Panc1 (cell line): ENCODE measurements around the gene MFSD12. TPM values are rescaled to one million over a fixed set of nuclear protein-coding genes. Genes with fewer than 3 reads are reported as not detected.

ENCODE experiments used
- ATAC-seq: fragments of 200-7000 bp; cut with Tn5 transposase; 2 replicates; pipeline ENCODE4 v1.9.1; 2020; ENCODE audit warnings: mild to moderate bottlenecking, moderate library complexity
- BruUV-seq: library from RNA; stranded (reverse); fragments of 400-500 nt; replicated peaks from 2 replicates; lab custom pipeline; 2021; lab: Mats Ljungman, UMichigan
- CTCF ChIA-PET: fragments of 300-600 bp; sonication (Branson Sonifier 250); formaldehyde crosslinking; loops from one replicate; lab custom pipeline; 2022; ENCODE audit warnings: antibody characterized with exemption; lab: Charles Lee
- POLR2A ChIA-PET: fragments of 300-600 bp; sonication (Branson Sonifier 250); formaldehyde crosslinking; loops from one replicate; lab custom pipeline; 2022; ENCODE audit warnings: antibody characterized with exemption; lab: Charles Lee
- DNase-seq: peaks from one replicate; pipeline ENCODE4 v3.0.0-alpha.2; 2010; ENCODE audit warnings: low read depth, low spot score
- H3K27ac ChIP-seq: 2 replicates; pipeline ENCODE4 v1.5.1; 2011; ENCODE audit warnings: mild to moderate bottlenecking, low read length, inconsistent platforms
- H3K27me3 ChIP-seq: fragments of 200-500 bp; sonication (Bioruptor generic); 2 replicates; pipeline ENCODE4 v1.6.0; 2014; ENCODE audit warnings: low read length, inconsistent platforms; ENCODE audit not compliant: control insufficient read depth, insufficient read depth
- H3K36me3 ChIP-seq: fragments of 200-500 bp; sonication (Bioruptor generic); 2 replicates; pipeline ENCODE4 v1.5.1; 2014; ENCODE audit warnings: inconsistent platforms, mild to moderate bottlenecking, low read length, moderate library complexity; ENCODE audit not compliant: control insufficient read depth, insufficient read depth
- H3K4me1 ChIP-seq: 2 replicates; pipeline ENCODE4 v1.5.1; 2011; ENCODE audit warnings: inconsistent platforms, mild to moderate bottlenecking, low read length, moderate library complexity; ENCODE audit not compliant: control insufficient read depth, insufficient read depth
- H3K4me3 ChIP-seq, 2 experiments: 2 replicates each; pipeline ENCODE4 v1.5.1; 2011 to 2012; ENCODE audit warnings: low read depth in 2 of 2, low read length in 2 of 2, mild to moderate bottlenecking in 2 of 2, inconsistent platforms in 1 of 2, moderate library complexity in 1 of 2
- H3K9me3 ChIP-seq: fragments of 200-500 bp; sonication (Bioruptor generic); 2 replicates; pipeline ENCODE4 v1.5.1; 2014; ENCODE audit warnings: low read depth, mild to moderate bottlenecking, inconsistent platforms, low read length, moderate library complexity; ENCODE audit not compliant: control insufficient read depth, insufficient read depth
- CTCF ChIP-seq: fragments of 450-650 bp; IDR thresholded peaks from 2 replicates; pipeline ENCODE4 v1.5.1; 2017; ENCODE audit warnings: mild to moderate bottlenecking
- POLR2AphosphoS5 ChIP-seq: IDR thresholded peaks from 2 replicates; pipeline ENCODE4 v1.6.1; 2012; ENCODE audit warnings: mild to moderate bottlenecking, low read depth, low read length, moderate library complexity
- REST ChIP-seq, 2 experiments: IDR thresholded peaks; 2 replicates each; pipeline ENCODE4 v1.6.1; 2011 to 2012; ENCODE audit warnings: low read depth in 2 of 2, control low read depth in 1 of 2, low read length in 1 of 2, mild to moderate bottlenecking in 1 of 2, moderate library complexity in 1 of 2; ENCODE audit not compliant: insufficient read depth in 1 of 2
- SIN3A ChIP-seq: IDR thresholded peaks from 2 replicates; pipeline ENCODE4 v1.6.1; 2012; ENCODE audit warnings: low read depth, mild to moderate bottlenecking, low read length, moderate library complexity, borderline replicate concordance; ENCODE audit not compliant: insufficient read depth
- TCF7L2 ChIP-seq: IDR thresholded peaks from 2 replicates; pipeline ENCODE4 v1.6.1; 2011; ENCODE audit warnings: mild to moderate bottlenecking, low read depth, low read length, inconsistent platforms
- in situ Hi-C: cut with HindIII; loops from 2 replicates; pipeline ENCODE4 v1.10.0; 2016; ENCODE audit warnings: low sequenced_read_pairs, low pct_unique_long_range_greater_than_20kb
- intact Hi-C: fragments of 100-400 bp; cut with micrococcal nuclease; formaldehyde crosslinking; loops from one replicate; pipeline ENCODE4 v1.10.0; 2022; ENCODE audit not compliant: unreplicated experiment
- total RNA-seq: library from RNA; stranded (reverse); gene quantifications from one replicate; pipeline ENCODE4 v1.2.1, GENCODE V29; 2021; ENCODE audit not compliant: unreplicated experiment

MFSD12 gene
- total RNA-seq, 1 experiment from 2014 or later = 98.8 TPM

GRCh38 chr19:3595521-3596061 lies 38.2 kb upstream of the MFSD12 start:
- Histone ChIP-seq H3K27me3 (no peaks in the 10 kb centered on the region), H3K36me3 (no peaks in the 10 kb centered on the region), H3K4me1 (no peaks in the 10 kb centered on the region), H3K4me3 (no peak overlapping the region), H3K9me3 (no peaks in the 10 kb centered on the region), H3K27ac (no peak overlapping the region)
- no TSS peak for BruUV-seq
- intact Hi-C loops = no loop called here
- ChIA-PET POLR2A (no interaction called here), CTCF (no interaction called here)
- DNase-seq (no peak), ATAC-seq (no peak)
- TF ChIP-seq REST (IDR thresholded peaks at IDR 0.05; ENCODE audit: insufficient read depth in 1 of 2, low read depth in 2 of 2, low read length in 1 of 2) (no peak), TCF7L2 (no peak), SIN3A (no peak), CTCF (no peak), POLR2AphosphoS5 (no peak)
- in situ Hi-C loops = no loop called here

GRCh38 chr19:3593156-3593555 lies 35.8 kb upstream of the MFSD12 start:
- in situ Hi-C loops = no loop called here
- POLR2A ChIA-PET = no interaction called here

More at GRCh38 chr19:3593156-3593555, 35.8 kb upstream of the MFSD12 start:
- Histone ChIP-seq H3K27me3 (no peaks in the 10 kb centered on the region), H3K9me3 (no peaks in the 10 kb centered on the region), H3K27ac (no peak overlapping the region), H3K4me1 (no peaks in the 10 kb centered on the region), H3K4me3 (no peak overlapping the region), H3K36me3 (no peaks in the 10 kb centered on the region)
- BruUV-seq = no TSS peak
- ATAC-seq = no peak
- DNase-seq = no peak
- TF ChIP-seq TCF7L2 (no peak), SIN3A (no peak), POLR2AphosphoS5 (no peak), CTCF (no peak), REST (IDR thresholded peaks at IDR 0.05; ENCODE audit: insufficient read depth in 1 of 2, low read depth in 2 of 2, low read length in 1 of 2) (no peak)
- CTCF ChIA-PET = interaction anchor here (0.7 kb wide), 1 partner anchor 579 kb away, joined by 3 read pairs; no protein-coding TSS in a partner anchor
- intact Hi-C loops = no loop called here
